ENCODE data around the gene NEK6. TPM values are rescaled to one million over a fixed set of nuclear protein-coding genes. Genes with fewer than 3 reads are reported as not detected.

The NEK6 gene
- total and polyA plus RNA-seq, 2 of the 8 experiments (the other 6 are each of a cell fraction or from before 2014, with no cell fraction given), result 17.7 to 19.7 TPM

- TF ChIP-seq TAF7 (optimal IDR thresholded peaks at IDR 0.05; ENCODE audit: borderline replicate concordance, low read depth, low read length), result no peak
Observed at GRCh38 chr9:124290053-124290591, 32.4 kb downstream of the NEK6 start (continued).

All from H1 (cell line).